GM21515 (cell line): ENCODE measurements around the gene PLEKHA8.

ENCODE experiments used
- ATAC-seq: cut with Tn5 transposase; IDR thresholded peaks from one replicate; pipeline ENCODE4 v1.9.1; 2021; ENCODE audit not compliant: unreplicated experiment

PLEKHA8 gene

GRCh38 chr7:30143748-30144251, 115.6 kb downstream of the PLEKHA8 start:
- ATAC-seq = no peak

DNA sequence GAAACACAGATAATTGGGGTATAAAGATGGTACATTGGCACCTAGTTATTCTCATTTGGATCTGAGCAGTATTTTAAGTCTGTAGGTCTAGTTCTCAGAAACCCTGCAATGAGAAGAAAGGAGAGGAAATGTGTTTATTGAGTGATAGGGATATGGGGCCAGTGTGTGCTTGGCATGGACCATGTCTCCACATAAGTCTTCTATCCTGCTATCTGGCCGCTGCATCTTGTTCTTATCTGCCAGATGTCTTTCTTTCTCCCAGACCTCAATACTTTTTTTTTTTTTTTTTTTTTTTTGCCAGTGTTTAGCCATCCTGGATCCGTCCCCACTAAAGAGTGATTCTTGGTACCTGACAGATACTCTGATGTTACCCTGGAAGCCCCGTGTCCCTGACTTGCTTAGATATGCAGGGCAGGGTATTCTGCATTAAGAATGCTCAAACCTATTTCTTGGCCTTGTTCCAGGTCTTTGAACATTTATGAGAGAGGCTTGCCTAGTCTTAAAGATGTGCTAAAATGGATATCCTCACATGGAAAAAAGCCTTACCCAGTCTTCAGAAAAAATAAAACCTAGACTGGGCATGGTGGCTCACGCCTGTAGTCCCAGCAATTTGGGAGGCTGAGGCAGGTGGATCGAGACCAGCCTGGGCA, 116.6 kb downstream of the PLEKHA8 start:
- no peak for ATAC-seq

DNA sequence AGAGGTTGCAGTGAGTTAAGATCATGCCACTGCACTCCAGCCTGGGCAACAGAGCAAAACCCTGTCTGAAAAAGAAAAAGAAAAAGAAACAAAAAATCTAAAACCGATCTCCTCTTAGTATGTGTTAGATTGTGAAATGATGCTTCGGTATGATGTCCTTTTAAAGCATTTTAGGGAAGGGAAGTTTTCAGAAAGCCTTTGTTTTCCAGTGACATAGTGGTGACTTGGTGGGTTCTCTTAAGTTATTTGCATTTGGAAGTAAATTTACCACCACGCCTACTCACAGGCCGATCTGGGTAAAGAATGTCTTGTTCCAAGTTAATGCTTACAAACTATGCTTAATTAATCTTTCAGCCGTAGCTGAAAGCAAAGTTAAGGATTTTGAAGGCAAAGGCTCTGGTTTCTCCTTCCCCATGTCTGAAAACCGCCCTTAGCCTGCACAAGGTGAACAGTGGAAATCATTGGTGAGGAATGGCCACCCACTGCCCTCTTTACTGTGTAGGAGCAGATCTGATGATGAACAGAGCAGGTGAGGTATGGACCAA, 117.3 kb downstream of the PLEKHA8 start:
- no peak for ATAC-seq

DNA sequence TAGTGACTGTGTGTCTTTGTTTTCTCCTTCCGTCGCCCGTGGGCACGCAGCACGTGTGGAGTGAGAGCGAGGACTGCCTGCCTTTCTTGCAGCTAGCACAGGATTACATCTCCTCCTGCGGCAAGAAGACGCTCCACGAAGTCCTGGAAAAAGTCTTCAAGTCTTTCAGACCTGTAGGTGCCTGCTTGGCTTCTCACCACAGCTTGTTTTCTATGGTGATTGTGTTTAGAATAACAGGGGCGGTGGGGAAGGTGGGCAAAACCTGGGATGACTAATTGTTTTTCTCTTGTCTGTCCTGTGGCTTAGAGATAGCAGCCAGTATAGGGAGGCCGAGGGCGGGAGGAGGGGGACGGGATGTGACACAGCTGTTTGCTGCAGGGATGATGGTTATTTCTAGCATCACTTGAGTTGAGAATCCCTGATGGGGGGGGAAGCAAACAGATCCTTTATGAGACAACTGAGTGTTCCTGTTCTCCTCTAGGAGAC, 118.0 kb downstream of the PLEKHA8 start:
- no peak for ATAC-seq

GRCh38 chr7:30147223-30147622, 119.0 kb downstream of the PLEKHA8 start:
- no peak for ATAC-seq

DNA sequence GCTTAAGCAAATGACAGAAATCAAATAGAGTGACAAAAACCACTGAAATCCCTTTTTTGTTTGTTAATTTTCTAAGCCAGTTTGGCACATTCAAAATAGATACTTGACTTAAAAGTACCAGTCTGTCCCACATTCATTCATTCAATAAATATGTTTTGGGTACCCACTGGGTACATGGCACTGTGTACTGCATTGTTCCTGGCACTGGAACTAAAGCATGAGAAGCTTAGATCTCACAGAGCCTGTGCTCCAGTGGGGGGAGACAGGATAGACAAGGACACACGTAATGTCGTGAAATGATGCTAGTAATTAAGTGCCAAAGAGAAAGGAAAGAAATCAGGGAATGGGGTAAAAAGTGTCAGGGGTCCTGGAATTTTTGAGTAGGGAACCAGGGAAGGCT, 119.6 kb downstream of the PLEKHA8 start:
- no peak for ATAC-seq

GRCh38 chr7:30148426-30148825, 120.2 kb downstream of the PLEKHA8 start:
- no peak for ATAC-seq

- no peak for ATAC-seq
Measured at GRCh38 chr7:30148951-30149459, 120.8 kb downstream of the PLEKHA8 start.

- ATAC-seq = no peak
Measured at GRCh38 chr7:30149640-30150272, 121.5 kb downstream of the PLEKHA8 start.

- no peak for ATAC-seq
Measured at GRCh38 chr7:30150711-30151110, 122.5 kb downstream of the PLEKHA8 start.

GRCh38 chr7:30154111-30154587, 125.9 kb downstream of the PLEKHA8 start:
- no peak for ATAC-seq

DNA sequence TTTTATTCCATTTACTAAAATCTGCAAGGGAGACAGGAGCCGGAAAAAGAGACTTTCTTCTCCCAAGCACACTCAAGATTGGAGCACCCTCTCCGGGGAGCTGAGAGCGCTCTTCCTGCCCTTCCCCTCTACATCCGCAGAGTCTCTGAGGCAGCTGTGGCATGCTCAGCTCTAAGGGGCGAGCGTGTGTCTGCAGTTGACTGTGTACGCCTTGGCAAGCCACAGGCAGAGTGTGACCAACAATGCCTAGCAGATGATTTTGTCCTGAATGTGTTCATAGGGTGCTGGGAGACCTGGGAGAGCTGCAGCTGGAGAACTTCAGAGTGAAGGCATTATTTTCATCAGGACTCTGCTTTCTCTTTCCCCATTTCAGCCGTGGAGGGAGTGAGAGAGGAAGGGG, 127.3 kb downstream of the PLEKHA8 start:
- ATAC-seq = no peak

DNA sequence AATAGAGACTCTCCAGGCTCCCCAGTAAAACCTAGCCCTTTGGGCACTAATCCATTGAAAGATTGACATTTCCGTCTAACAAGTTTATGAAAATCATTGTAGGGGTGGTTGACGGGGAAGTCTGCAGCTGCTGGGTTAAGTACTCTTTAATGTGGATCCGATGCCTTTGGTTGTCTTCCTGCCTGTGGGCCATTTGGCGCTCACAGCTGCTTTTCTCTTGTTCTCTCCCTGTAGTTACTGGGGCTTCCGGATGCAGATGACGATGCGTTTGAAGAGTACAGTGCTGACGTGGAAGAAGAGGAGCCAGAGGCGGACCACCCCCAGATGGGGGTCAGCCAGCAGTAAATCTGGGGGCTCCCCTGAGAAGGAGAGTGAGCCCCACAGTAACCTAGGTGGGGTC, 129.0 kb downstream of the PLEKHA8 start:
- no peak for ATAC-seq

DNA sequence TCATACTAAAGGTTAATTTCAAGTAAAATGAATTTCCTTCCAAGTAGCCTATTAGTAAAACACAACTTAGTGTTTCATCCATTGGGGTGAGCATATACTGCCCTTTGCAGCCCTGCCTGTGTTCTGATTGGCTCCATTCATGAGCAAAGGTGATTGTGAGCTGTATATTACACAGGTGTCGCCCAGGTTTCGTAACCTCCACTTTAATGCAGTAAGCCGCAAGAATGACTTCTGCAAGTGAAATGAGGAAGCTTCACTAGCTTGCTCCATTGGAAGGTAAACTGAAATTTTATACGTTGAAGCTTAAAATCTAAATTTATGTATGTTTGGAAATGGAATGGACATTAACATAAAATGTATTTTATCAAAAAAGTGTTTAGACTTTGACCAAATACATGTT, 131.0 kb downstream of the PLEKHA8 start:
- ATAC-seq = peak; percentile 39

DNA sequence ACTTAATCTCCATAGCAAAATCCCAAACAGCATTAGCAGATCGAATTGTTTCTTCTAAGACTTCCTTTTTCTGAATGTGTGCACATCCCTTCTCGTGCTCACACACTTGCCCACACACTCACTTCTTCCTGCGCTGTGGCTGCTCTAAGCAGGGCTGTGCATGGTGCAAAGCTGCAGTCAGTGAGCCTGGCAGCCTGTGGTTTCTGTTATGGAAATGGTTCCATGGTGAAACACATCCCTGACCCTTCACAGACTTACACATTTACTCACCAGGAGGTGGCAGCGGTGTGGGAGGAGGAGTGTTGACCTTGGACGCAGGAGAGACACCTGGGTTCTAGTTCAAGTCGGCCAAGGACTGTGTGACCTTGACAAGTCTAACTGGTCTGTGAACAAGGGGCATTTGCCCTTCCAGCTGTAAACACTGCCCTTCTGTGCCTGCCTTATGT, 131.5 kb downstream of the PLEKHA8 start:
- peak; percentile 35 for ATAC-seq

DNA sequence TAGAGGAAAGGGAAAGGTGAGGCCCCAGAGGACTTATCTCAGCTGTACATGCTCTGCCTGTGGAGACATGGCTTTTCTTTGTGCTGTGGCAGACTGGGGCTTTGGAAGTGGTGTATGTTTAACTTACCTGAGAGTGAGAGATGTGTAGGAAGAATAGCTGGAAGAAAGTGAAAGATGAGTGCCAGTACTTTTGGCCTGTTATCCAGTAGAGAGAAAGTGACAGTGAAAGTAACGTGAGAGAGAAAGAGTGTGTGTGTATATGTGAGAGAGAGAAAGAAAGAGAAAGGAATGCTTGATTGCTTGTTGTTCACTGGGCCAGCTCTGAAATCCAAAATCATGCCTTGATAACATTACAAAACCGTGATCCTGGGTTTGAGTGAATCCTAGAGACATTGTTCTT, 132.1 kb downstream of the PLEKHA8 start:
- no peak for ATAC-seq

DNA sequence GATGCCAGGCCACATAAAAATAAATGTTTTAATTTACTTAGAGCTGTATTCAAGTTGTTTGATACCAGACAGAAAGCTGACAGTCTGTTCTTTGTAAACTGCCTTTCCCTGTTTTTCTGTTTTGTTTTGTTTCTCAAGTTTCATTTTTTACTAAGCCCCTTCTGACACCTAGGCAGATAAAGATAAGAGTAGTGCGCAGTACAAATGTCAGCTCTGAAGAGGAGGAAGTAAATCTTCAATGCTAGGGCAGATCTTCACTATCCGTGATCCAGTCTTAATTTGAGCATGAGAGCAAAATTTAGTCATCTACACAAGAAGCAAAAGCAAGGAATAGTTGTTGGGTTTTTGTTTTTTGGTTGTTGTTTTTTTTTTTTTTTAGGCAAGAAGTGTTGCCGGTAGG, 133.9 kb downstream of the PLEKHA8 start:
- ATAC-seq = no peak

GRCh38 chr7:30162622-30163124, 134.5 kb downstream of the PLEKHA8 start:
- ATAC-seq = no peak

GRCh38 chr7:30163231-30163894, 135.2 kb downstream of the PLEKHA8 start:
- no peak for ATAC-seq

DNA sequence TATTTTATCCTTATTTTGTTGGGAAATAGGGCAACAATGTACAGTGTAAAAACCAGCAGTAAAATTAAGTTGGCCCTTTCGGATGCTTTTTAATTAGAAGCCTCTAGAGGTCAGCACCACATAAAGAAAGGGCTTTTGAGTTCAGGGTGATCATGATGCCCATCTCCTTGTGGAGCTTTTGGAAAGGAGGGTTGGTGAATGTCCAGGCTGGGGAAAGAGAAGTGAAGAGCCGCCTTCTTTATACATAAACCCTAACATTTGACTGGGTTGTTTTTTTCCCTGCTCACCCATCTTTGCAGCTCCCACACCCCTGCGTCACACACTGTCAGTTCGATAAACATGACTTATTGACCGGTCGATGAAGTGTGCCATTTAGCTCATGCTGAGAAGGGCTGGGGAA, 136.4 kb downstream of the PLEKHA8 start:
- no peak for ATAC-seq

- no peak for ATAC-seq
Measured at GRCh38 chr7:30165590-30165989, 137.4 kb downstream of the PLEKHA8 start.
